HEK293 (cell line): ENCODE data around the gene SCUBE3.

Experiments
- YY1 ChIP-seq: fragments of 450-650 bp; formaldehyde crosslinking; IDR thresholded peaks from 2 replicates; pipeline ENCODE4 v1.5.1; 2018; ENCODE audit warnings: missing biosample characterization, missing genetic modification characterization
- ZNF274 ChIP-seq, 2 experiments: fragments of 200-500 bp in 1 of 2; fragments of 450-650 bp in 1 of 2; sonication (Bioruptor generic) in 1 of 2; formaldehyde crosslinking in 1 of 2; IDR thresholded peaks; 2 replicates each; pipeline versions ENCODE4 v1.5.1 to v1.6.1; 2014 to 2016; ENCODE audit warnings: borderline replicate concordance in 1 of 2, inconsistent platforms in 1 of 2, low read length in 1 of 2, missing biosample characterization in 1 of 2, missing genetic modification characterization in 1 of 2
- ZNF514 ChIP-seq: fragments of 450-650 bp; formaldehyde crosslinking; IDR thresholded peaks from 2 replicates; pipeline ENCODE4 v1.5.1; 2016; ENCODE audit warnings: missing biosample characterization, missing genetic modification characterization

GRCh38 chr6:35296931-35297600 is 83.3 kb downstream of the SCUBE3 start:
- TF ChIP-seq ZNF514 (no peak), YY1 (tag by site-specific recombination) (no peak), ZNF274 (IDR thresholded peaks at IDR 0.05; ENCODE audit: low read length) (no peak), ZNF274 (tag by site-specific recombination; IDR thresholded peaks at IDR 0.05; ENCODE audit: borderline replicate concordance) (no peak)
